Chondrocyte (in vitro differentiated cells): ENCODE data around the gene LEMD3. TPM values are rescaled to one million over a fixed set of nuclear protein-coding genes. Genes with fewer than 3 reads are reported as not detected.

Experiments
- DNase-seq: peaks from one replicate; pipeline ENCODE4 v3.0.0; 2021; ENCODE audit warnings: mixed read lengths, low spot score
- H3K27ac Mint-ChIP-seq: one replicate; pipeline ENCODE4 v1.8.0; 2021; ENCODE audit warnings: mild to moderate bottlenecking, moderate library complexity, mixed read lengths; ENCODE audit not compliant: unreplicated experiment
- H3K27me3 Mint-ChIP-seq: 2 replicates; pipeline ENCODE4 v1.8.0; 2021; ENCODE audit warnings: low read depth, mixed read lengths
- H3K36me3 Mint-ChIP-seq: 2 replicates; pipeline ENCODE4 v1.8.0; 2021; ENCODE audit warnings: low read depth, mixed read lengths
- H3K4me1 Mint-ChIP-seq: 2 replicates; pipeline ENCODE4 v1.8.0; 2021; ENCODE audit warnings: low read depth, mild to moderate bottlenecking, mixed read lengths
- H3K4me3 Mint-ChIP-seq: one replicate; pipeline ENCODE4 v1.8.0; 2021; ENCODE audit warnings: mild to moderate bottlenecking, moderate library complexity, mixed read lengths; ENCODE audit not compliant: unreplicated experiment
- H3K9me3 Mint-ChIP-seq: 2 replicates; pipeline ENCODE4 v1.8.0; 2021; ENCODE audit warnings: low read depth, mixed read lengths
- CTCF ChIP-seq: fragments of 200-600 bp; sonication (generic); IDR thresholded peaks from 2 replicates; pipeline ENCODE4 v1.5.0; 2021; ENCODE audit warnings: antibody characterized with exemption, mild to moderate bottlenecking, moderate library complexity
- total RNA-seq: library from RNA; stranded (reverse); gene quantifications from 3 replicates; pipeline ENCODE4 v1.2.1, GENCODE V29; 2021

LEMD3 gene
- total RNA-seq, 1 donor from 2014 or later, result 21.8 TPM

GRCh38 chr12:65164774-65165173 lies 4.6 kb upstream of the LEMD3 start:
- H3K4me1 Mint-ChIP-seq, result peaks cover 7% of the 10 kb centered on the region
- H3K36me3 Mint-ChIP-seq, result no peaks in the 10 kb centered on the region

GRCh38 chr12:65168681-65169319 lies 583 bp upstream of the LEMD3 start:
- DNase-seq, result no peak
- no peaks in the 10 kb centered on the region for H3K9me3 Mint-ChIP-seq
- no peak for TF ChIP-seq CTCF
- no peaks in the 10 kb centered on the region for H3K36me3 Mint-ChIP-seq
- H3K4me3 Mint-ChIP-seq, result peak overlapping the region; percentile 99
- H3K27me3 Mint-ChIP-seq, result no peaks in the 10 kb centered on the region
- peaks cover 31% of the 10 kb centered on the region for H3K4me1 Mint-ChIP-seq
- peak overlapping the region; percentile 99 for H3K27ac Mint-ChIP-seq

More at GRCh38 chr12:65164774-65165173, 4.6 kb upstream of the LEMD3 start:
- no peak for TF ChIP-seq CTCF
- Mint-ChIP-seq H3K4me3 (no peak overlapping the region), H3K9me3 (no peaks in the 10 kb centered on the region), H3K27ac (no peak overlapping the region), H3K27me3 (peaks cover 27% of the 10 kb centered on the region)
- DNase-seq, result no peak

- peak; percentile 94 for DNase-seq
- peak; percentile 4 for TF ChIP-seq CTCF
Observed at GRCh38 chr12:65170209-65170881, 962 bp downstream of the LEMD3 start.

GRCh38 chr12:65171073-65171472 lies 1.7 kb downstream of the LEMD3 start:
- no peak for TF ChIP-seq CTCF
- Mint-ChIP-seq H3K4me3 (peak overlapping the region; percentile 99), H3K9me3 (no peaks in the 10 kb centered on the region), H3K36me3 (no peaks in the 10 kb centered on the region), H3K4me1 (peaks cover 31% of the 10 kb centered on the region), H3K27me3 (no peaks in the 10 kb centered on the region), H3K27ac (peak overlapping the region; percentile 91)
- no peak for DNase-seq

More at GRCh38 chr12:65170209-65170881, 962 bp downstream of the LEMD3 start:
- H3K27me3 Mint-ChIP-seq, result no peaks in the 10 kb centered on the region
- no peaks in the 10 kb centered on the region for H3K36me3 Mint-ChIP-seq
- H3K4me1 Mint-ChIP-seq, result peaks cover 31% of the 10 kb centered on the region
- peak overlapping the region; percentile 99 for H3K4me3 Mint-ChIP-seq
- peak overlapping the region; percentile 91 for H3K27ac Mint-ChIP-seq
- no peaks in the 10 kb centered on the region for H3K9me3 Mint-ChIP-seq

- peaks cover 31% of the 10 kb centered on the region for H3K4me1 Mint-ChIP-seq
- peak overlapping the region; percentile 34 for H3K27ac Mint-ChIP-seq
- TF ChIP-seq CTCF, result no peak
- H3K9me3 Mint-ChIP-seq, result no peaks in the 10 kb centered on the region
- H3K4me3 Mint-ChIP-seq, result peak overlapping the region; percentile 99
- no peaks in the 10 kb centered on the region for H3K36me3 Mint-ChIP-seq
- no peaks in the 10 kb centered on the region for H3K27me3 Mint-ChIP-seq
- no peak for DNase-seq
Observed at GRCh38 chr12:65171870-65172269, 2.5 kb downstream of the LEMD3 start.
